NK-92 treated with Interleukin-12 subunit alpha and Interleukin-12 subunit beta, amount 100 ng/mL, for 24 hours (cell line): ENCODE data around the gene CFAP20DC.
"Not testable (repeated sequence)": the region's sequence is repeated elsewhere in the genome, so short reads cannot be mapped to it uniquely, and the experiment has no call there.

ENCODE experiments used
- DNase-seq: peaks from one replicate; lab custom pipeline; 2025; lab: John Stamatoyannopoulos, UW

CFAP20DC gene

GRCh38 chr3:58866079-58866478 is 183.7 kb downstream of the CFAP20DC start:
- no peak for DNase-seq

- no peak for DNase-seq
Observed at GRCh38 chr3:58864480-58864879, 185.3 kb downstream of the CFAP20DC start.

- DNase-seq: no peak
Observed at GRCh38 chr3:58863206-58863605, 186.6 kb downstream of the CFAP20DC start.

- DNase-seq: no peak
Observed at GRCh38 chr3:58861551-58861950, 188.3 kb downstream of the CFAP20DC start.

GRCh38 chr3:58858126-58858525 is 191.7 kb downstream of the CFAP20DC start:
- no peak for DNase-seq

- no peak for DNase-seq
Observed at GRCh38 chr3:58857402-58857801, 192.4 kb downstream of the CFAP20DC start.

GRCh38 chr3:58848826-58849225 is 201.0 kb downstream of the CFAP20DC start:
- DNase-seq: no peak

- not testable (repeated sequence) for DNase-seq
Observed at GRCh38 chr3:58842050-58842747, 207.6 kb downstream of the CFAP20DC start.

- DNase-seq: no peak
Observed at GRCh38 chr3:58840949-58841348, 208.9 kb downstream of the CFAP20DC start.

- no peak for DNase-seq
Observed at GRCh38 chr3:58839964-58840363, 209.9 kb downstream of the CFAP20DC start.

GRCh38 chr3:58839187-58839586 is 210.6 kb downstream of the CFAP20DC start:
- no peak for DNase-seq

GRCh38 chr3:58837856-58838255 is 212.0 kb downstream of the CFAP20DC start:
- DNase-seq: no peak

GRCh38 chr3:58837141-58837843 is 212.5 kb downstream of the CFAP20DC start:
- DNase-seq: no peak

GRCh38 chr3:58835086-58835485 is 214.7 kb downstream of the CFAP20DC start:
- no peak for DNase-seq

GRCh38 chr3:58833491-58833890 is 216.3 kb downstream of the CFAP20DC start:
- no peak for DNase-seq

GRCh38 chr3:58829321-58830000 is 220.4 kb downstream of the CFAP20DC start:
- no peak for DNase-seq

- no peak for DNase-seq
Observed at GRCh38 chr3:58824777-58825176, 225.0 kb downstream of the CFAP20DC start.

- DNase-seq: no peak
Observed at GRCh38 chr3:58824285-58824684, 225.5 kb downstream of the CFAP20DC start.

GRCh38 chr3:58806551-58807244 is 243.1 kb downstream of the CFAP20DC start:
- DNase-seq: not testable (repeated sequence)

GRCh38 chr3:58804914-58805313 is 244.9 kb downstream of the CFAP20DC start:
- DNase-seq: no peak

GRCh38 chr3:58801541-58801940 is 248.3 kb downstream of the CFAP20DC start:
- DNase-seq: no peak

GRCh38 chr3:58800940-58801339 is 248.9 kb downstream of the CFAP20DC start:
- DNase-seq: no peak
